ENCODE data around the gene ADGRL1.

ADGRL1 gene

GRCh38 chr19:14112051-14112808, 93.7 kb downstream of the ADGRL1 start:
- DNase-seq (ENCODE audit: low spot score) = peak; percentile 71

GRCh38 chr19:14111486-14111885, 94.5 kb downstream of the ADGRL1 start:
- DNase-seq (ENCODE audit: low spot score) = no peak

GRCh38 chr19:14110650-14111049, 95.3 kb downstream of the ADGRL1 start:
- DNase-seq (ENCODE audit: low spot score) = no peak

GRCh38 chr19:14107581-14108461, 98.1 kb downstream of the ADGRL1 start:
- DNase-seq (ENCODE audit: low spot score) = no peak

GRCh38 chr19:14106840-14107239, 99.1 kb downstream of the ADGRL1 start:
- DNase-seq (ENCODE audit: low spot score) = no peak

- no peak for DNase-seq (ENCODE audit: low spot score)
Observed at GRCh38 chr19:14105680-14106079, 100.3 kb downstream of the ADGRL1 start.

GRCh38 chr19:14103310-14103709, 102.7 kb downstream of the ADGRL1 start:
- DNase-seq (ENCODE audit: low spot score) = no peak

GRCh38 chr19:14102756-14103155, 103.2 kb downstream of the ADGRL1 start:
- DNase-seq (ENCODE audit: low spot score) = no peak

- DNase-seq (ENCODE audit: low spot score) = no peak
Observed at GRCh38 chr19:14102102-14102696, 103.8 kb downstream of the ADGRL1 start.

- no peak for DNase-seq (ENCODE audit: low spot score)
Observed at GRCh38 chr19:14101003-14101545, 104.9 kb downstream of the ADGRL1 start.

Data from D341Med (cell line).